HT-29 (cell line): ENCODE results near the gene CRADD. TPM values are rescaled to one million over a fixed set of nuclear protein-coding genes. Genes with fewer than 3 reads are reported as not detected.
"Not testable (repeated sequence)": the region's sequence is repeated elsewhere in the genome, so short reads cannot be mapped to it uniquely, and the experiment has no call there.

Source experiments
- DNase-seq: peaks from one replicate; pipeline ENCODE4 v3.0.0-alpha.2; 2015; ENCODE audit warnings: low spot score
- total RNA-seq: library from RNA; depleted of rRNA; stranded (reverse); fragments of >200 nt; shearing (Covaris generic); gene quantifications from 2 replicates; pipeline ENCODE4 v1.2.3, GENCODE V29; 2014

The CRADD gene
- total RNA-seq, 1 experiment from 2014 or later, result 12.0 TPM

DNA sequence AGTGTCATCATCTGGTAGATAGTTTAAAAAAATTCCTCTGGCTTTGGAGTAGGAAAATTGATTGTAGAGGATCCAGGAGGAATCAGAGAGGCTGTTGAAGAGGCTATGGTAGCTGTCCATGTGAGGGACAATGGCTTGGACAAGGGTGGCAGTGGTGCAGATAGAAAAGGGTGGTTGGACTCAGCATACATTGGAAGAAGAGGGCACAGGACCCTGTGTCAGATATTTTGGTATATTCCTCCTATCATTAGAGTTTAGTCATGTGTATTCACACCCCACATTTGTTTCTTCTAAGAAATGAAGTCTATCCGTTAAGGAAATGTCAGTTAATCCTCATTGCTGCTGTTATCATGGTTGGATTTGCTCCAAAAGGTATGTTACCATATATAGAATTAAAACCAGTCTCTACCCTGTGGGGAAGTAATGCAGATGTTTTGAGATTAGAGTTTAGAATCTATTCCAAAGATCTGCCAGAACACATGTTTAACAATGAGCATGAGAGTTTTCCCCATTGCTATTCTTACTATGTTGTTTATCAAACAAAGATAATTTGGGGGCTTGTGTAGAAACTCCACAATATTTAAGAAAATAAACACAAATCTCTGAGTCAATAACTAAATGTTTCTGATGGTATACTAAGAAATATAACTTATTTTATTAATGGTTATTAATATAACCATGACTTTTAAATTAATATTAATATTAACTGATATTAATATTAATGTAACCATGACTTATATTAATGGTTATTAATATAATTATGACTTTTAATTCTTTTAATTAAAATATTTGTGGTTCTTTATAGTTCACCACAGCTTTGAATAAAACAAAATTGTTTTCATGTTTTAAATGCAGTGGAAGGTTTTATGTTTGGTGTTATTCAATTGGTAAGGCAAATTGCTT, 80.9 kb downstream of the CRADD start:
- no peak for DNase-seq

DNA sequence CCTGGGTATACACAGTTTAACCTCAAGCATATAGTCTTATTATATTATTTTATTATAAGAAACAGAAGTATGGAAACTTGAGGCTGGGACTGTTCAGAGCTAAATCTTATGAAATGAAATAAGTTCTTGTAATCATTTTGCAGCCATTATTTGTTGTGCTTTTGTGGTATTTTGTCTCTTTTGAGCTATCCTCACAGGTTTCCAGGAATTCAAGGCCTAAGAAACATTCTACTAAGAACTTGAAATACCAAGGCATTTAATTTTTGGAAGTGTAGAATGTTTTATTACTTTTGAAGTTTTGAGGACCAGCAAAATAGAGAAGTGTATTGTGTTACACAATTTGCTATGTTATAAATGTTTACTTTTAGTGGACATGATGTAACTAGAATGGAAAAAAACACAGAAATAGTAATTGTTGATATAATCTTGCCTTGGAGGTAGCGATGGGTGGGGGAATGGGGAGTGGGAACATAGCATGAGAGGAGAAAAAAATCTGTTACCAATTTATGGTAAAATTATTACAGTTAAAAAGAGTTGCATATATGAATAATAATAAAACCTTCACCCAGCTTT, 81.7 kb downstream of the CRADD start:
- no peak for DNase-seq

DNA sequence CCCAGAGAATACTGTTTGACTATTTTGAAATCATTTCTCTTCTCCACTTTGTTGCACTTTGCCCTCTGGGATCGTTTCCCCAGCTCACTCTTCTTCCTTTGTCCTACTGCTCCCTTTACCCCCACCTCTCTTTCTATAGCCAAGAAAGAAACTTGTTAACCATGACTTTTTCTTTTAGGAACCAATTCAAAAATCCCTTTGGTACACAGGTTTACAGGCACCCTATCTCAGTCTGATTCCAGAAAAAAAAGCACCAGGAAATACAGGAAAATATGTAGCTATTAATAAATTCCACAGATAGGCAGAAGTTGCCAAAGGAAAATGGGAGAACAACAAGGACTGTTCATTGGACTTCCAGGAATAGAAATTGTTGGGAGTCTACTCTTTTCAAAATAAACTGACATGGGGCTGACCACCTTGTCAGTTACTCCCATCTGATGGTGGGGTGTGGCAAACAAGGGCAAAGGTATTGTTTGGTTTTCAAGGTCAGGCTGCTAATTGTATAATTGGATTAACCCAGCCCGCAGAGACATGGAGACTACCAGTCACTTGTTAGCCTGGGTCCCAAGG, 82.4 kb downstream of the CRADD start:
- DNase-seq, result no peak

DNA sequence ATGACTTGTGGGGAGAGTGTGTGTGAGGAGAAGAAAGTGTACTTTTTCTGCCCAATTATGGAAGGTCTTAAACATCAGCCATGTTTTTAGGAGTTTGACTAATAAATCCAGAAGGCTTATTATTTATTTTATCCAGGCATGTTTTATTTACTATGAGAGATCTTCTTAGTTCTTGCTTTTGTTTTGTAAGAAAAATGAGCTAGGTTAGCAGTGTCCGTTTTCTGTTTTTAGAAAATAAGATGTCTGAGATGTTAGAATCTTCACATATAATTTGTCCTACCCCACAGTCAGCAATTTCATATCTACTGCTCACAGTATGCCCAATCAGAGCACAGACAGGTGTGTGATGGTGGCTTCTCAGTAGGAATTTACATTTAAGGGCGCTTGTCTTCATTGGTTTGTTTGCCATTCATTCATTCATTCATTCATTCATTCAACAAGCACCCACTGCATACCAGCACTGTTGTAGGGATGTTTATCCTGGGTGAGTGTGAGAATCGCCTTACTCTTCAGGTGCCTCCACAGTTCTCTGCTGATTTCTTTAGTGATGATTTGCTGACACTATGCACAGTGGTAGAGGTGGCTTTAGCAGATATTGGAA, 83.2 kb downstream of the CRADD start:
- DNase-seq, result no peak

DNA sequence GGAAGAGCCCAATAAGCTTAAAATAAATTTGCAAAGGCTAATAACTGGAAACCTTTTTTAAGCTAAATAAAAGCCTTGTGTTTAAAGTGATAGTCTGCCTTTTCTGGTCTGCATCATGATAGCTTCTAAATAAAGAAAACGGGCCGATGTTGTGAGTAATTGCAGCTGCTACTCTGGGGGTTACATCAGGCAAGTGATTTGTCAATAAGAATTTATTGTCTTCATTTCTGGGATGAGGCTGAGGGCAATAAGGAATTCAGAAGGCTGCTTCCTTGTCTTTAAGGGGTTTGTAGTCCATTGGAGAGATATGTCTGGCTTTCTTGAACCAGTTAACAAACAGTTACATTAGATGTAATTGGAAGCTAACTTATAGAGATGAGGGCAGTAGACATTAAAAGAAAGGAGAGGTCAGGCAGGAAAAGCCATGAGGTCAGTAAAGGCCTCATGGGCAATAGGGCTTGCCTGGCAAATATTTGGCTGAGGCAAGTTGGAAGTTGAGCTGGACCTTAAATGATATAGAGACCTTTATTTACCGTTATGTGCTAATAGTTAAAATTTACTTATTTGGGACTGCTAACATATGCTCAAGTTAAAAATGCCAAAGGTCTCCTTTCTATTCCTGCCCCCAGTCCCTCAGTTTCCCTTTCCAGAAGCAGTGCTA, 85.0 kb downstream of the CRADD start:
- no peak for DNase-seq

DNA sequence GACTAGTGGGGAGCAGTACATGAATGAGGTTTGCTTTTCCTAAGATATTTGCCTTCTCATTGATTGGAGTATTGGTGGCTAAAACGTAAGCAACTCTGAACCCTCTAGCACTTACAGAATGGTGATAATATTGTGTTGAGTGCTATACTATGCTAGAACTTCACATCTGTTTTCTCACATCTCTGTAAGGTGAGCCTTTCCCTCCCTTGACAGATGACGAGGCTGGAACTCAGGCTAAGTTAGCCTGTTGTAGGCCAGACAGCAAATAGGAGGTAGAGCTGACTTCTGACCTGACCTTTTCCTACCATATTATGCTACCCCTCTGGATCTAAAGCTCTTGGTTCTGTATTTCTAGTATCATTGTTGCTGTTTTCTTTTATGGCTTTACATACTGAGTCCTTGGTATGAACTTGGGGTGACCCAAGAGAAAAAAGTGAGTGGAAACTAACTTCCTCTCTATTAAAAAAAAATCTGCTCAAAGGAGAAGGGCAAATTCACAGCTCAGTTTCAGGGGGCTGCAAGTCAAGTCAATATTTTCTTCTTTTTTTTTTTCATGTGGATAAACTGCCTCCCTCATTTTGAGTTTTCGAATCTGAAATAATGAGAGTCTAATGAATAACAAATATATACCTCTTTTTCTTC, 85.9 kb downstream of the CRADD start:
- DNase-seq, result no peak

DNA sequence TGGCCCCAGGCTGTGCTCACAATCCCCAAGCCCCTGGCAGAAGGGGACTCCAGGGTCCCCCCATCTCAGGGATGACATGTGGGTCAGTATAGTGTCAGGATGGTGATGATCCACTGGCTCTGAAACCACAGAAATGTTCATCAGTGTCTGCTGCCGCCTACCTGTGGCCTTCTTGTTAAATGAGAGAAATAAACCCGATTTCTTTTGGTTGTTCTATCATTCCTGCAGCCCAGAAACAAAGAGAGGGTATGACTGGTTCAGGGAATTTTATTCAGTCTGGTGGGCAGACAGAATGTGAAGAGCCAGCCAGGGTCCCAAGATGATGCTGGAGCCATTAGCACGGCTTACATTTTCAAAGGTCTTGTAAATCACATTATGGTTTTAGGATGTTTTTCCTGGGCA, 86.6 kb downstream of the CRADD start:
- no peak for DNase-seq

DNA sequence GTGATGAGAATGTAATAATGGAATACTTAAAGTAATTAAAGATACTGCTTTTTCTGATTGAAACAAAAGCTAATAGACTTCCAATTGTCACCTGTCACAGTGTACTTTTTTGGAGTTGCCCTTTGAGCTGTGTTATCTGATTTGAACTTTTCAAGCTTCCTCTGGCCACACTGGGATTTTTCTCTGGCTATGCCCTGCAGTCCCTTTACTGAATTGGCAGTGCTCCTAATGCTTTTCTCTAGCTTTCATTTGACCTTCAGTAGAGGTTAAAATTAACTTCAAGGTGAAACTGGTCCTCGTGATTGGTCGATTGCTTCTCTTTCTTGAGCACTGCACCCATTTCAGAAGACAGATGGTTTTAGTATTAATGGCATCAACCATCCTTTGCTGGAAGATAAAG, 89.2 kb downstream of the CRADD start:
- DNase-seq, result no peak

DNA sequence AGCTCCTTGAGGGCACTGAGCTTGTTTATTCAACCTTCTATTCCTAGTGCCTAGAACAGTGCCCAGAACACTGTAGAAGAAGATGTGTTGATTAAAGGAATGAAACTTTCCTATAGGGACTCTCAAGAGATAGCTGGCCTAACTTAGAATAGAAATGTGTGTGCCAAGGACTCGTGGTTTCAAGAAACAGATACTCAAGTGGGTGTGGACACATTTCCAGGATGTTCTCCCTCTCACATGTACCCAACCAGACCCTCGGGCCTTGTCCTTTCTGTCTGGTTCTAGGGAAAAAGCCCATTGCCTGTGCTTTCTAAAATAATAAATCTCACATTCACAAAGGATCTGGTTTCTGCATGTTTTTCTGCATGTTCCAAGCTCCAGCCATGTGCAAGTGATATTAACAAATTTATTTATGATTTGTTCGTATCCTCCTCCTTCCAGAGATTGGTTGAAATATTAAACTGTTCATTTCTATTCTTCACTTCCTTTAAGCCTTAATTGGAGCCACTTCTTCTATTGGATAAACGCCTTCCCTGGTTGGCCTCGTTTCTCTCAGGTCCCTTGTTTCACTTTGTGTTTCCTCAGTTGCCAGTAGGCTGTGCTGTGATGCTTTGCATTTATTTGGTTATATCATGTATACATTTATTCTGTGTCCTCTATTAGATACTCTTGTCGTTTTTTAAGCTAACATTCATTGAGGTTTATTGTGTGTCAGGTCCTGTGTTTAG, 89.8 kb downstream of the CRADD start:
- DNase-seq, result peak; percentile 77

DNA sequence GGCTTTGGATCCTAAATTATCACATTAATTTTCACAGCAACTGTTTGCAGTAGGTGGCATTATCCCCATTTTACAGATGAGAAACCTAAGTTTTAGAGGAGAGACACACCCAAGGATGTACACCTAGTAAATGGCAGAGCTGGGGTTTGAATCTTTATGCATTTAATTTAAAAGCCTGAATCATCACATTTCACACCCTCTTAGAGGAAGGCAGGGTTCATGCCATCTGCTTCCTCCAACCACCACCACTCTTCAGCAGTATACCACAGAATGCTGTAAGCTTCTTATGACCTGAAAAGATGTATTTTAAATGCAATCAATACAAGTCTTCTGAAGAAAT, 90.3 kb downstream of the CRADD start:
- DNase-seq, result no peak

DNA sequence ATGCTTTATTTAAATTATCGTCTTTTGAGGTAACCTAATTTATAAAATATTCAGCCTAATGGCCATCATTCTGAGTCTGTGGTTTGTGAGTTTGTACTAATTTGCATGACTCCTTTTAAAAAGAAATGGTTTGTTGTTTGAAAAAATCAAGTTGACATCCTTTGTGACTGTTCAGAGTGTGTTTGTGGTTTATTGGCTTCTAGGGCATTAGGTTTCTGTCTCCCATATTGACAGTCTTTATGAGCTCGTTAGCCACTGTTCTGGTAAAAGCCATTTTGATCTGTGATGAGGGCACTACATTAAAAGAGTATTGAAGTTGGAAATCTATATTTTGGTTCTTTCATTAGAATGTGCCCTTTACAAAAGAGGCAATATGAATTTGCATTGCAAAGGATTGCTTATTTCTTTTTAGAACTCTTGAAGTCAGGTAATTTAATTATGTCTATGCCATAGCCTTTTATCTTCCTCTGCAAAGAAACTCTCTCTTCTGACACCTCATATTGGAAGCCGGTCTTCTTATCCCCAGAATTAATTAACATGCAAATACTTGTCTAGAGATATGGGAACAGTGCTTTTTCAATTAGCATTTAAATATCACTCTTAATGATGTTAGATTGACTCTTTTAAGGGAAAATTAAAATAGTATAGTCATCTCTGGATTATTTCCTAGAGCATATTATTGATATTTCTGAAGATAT, 95.0 kb downstream of the CRADD start:
- DNase-seq, result no peak

DNA sequence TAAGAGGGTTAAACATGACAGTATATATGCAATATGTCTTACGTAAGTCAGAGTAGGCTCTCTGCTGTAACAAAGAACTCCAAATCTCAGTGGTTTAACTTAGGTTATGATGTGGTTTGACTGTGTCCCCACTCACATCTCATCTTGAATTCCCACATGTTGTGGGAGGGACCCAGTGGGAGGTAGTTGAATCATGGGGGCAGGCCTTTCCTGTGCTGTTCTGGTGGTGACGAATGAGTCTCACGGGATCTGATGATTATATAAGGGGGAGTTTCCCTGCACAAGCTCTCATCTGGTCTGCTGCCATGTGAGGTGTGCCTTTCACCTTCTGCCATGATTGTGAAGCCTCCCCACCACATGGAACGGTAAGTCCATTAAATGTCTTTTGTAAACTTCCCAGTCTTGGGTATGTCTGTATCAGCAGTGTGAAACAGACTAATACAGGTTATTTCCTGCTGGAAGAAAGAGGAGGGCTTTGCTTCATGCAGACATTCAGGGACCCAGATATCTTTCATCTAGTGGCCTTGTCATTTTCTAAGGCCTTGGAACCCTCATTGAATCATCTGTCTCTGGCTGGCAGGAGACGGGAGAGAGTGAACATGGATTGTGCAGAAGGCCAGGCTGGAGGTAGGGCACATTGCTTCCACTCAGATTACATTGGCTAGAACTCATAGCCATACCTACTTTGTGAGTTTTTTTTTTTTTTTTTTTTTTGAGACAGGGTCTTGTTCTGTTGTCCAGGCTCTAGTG, 96.1 kb downstream of the CRADD start:
- DNase-seq, result no peak

DNA sequence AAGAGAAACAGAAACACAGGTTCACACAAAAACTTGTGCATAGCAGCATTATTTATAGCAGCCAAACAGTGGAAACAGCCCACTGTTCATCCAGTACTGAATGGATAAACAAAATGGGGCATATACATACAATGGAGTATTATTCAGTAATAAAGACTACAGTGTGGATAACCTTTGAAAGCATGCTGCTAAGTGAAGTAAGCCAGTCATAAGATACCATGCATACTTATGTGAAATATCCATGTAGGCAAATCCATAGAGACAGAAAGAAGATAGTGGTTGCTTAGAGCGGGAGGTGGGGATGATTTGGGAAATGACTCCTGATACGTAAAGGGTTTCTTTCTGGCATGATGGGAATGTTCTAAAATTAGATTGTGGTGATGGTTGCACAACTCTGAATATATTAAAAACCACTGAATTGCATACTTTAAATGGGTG, 99.4 kb downstream of the CRADD start:
- DNase-seq, result no peak

DNA sequence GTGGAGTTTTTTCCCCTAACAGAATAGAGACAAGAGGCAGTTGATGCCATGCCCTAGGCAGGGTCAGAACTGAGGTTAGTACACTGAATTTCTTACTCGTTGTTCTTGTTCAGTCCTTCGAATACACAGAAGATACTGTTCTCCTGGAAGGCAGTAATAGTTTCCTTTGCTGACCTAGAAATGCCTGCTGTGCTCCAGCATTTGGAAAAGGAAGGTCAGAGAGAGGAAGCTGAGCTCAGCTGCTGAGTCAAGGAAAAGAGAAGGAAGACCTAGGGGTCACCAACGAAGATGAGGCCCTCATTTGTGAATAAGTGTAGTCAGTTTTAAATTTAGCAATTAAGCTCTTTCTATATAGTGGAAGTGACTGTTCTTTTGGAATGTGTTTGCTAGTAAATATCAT, 100.1 kb downstream of the CRADD start:
- DNase-seq, result no peak

DNA sequence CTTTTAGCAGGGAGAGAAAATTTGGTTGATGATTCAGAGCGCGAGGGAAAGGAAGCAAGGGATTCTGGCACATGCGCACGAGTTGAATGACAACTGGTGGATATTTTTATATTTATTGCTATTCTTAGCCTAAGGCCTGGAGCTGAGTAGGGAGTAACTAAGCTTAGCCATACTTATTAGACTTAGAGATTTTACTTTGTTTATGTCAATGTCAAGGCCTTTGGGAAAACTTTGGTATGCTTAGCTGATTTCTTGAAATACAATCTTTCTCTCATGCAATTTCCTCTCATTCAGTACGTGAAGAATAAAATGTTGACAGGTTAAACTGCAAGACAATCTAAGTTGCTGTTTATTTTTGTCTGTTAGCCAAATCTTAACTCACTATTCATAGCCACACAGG, 101.1 kb downstream of the CRADD start:
- DNase-seq, result no peak

DNA sequence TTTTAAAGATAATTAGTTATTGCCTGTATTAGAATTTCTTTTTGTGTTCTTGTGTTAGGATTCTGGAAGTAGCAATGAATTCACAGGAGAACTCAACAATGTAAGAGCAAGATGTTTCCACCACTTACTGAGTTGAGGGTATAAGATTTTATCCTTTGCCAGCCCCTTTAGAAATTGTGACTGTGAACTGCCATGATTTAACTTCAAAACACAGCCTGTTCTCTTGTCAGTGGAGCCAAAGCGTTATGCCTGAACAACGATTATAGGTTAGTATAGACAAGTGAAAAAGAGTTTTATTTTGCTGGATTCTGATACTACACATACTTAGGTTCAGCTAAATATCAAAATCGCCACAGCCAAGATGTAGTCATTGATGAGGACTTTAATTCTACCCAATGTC, 101.6 kb downstream of the CRADD start:
- no peak for DNase-seq

DNA sequence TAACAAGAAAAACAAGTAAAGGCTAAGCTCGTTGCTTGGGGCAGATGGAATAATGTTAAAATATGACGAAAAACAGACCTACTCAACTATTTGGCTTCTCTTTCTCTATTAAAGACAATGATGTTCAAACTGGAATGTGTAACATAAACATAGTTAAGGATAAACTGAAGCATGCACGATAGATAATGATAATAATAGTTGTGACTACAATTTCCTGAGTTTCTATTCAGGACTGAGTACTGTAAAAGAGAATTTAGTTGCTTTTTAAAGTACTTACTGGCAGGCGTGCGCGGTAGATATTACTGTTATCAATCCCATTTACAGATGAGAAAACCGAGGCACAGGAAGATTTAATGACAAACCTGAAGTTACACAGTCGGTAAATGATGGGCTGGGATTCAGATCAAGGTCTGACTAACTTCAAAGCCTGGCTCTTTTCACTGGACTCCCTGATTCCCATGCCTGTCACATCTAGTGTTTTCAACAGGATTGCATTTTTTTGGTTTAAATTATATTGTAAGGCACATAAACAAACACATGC, 103.0 kb downstream of the CRADD start:
- DNase-seq, result no peak

DNA sequence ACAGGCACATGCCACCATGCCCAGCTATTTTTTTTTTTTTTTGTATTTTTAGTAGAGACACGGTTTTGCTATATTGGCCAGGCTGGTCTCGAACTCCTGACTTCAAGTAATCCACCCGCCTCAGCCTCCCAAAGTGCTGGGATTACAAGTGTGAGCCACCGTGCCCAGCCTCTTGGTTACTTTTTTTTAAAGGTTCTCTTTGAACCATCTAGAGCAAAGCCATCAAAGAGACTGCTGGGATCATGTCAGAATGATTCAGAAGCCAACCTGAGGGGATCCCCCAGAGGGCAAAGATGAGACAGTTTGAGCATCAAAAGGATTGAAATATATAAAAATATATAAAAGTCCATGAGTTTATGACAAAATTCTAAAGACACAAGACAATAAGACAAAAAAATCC, 103.7 kb downstream of the CRADD start:
- DNase-seq, result not testable (repeated sequence)

DNA sequence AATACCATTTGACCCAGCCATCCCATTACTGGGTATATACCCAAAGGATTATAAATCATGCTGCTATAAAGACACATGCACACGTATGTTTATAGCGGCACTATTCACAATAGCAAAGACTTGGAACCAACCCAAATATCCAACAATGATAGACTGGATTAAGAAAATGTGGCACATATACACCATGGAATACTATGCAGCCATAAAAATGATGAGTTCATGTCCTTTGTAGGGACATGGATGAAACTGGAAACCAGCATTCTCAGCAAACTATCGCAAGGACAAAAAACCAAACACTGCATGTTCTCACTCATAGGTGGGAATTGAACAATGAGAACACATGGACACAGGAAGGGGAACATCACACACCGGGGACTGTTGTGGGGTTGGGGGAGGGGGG, 104.8 kb downstream of the CRADD start:
- not testable (repeated sequence) for DNase-seq
